LNCaP clone FGC (cell line): Measurements from ENCODE around the gene NCR2.

Experiments used
- DNase-seq: peaks from one replicate; pipeline ENCODE4 v3.0.0-alpha.2; 2011; ENCODE audit warnings: low read depth
- H3K4me3 ChIP-seq: 2 replicates; pipeline ENCODE4 v1.5.1; 2011; ENCODE audit warnings: mild to moderate bottlenecking, low read depth, low read length, control low read depth
- TF ChIP-seq, protein P1 (sequence below): IDR thresholded peaks from 2 replicates; pipeline ENCODE4 v1.5.1; 2012; ENCODE audit warnings: mild to moderate bottlenecking; ENCODE audit not compliant: control insufficient read depth, insufficient read depth; ENCODE audit errors: extremely low read depth

NCR2 gene

DNA sequence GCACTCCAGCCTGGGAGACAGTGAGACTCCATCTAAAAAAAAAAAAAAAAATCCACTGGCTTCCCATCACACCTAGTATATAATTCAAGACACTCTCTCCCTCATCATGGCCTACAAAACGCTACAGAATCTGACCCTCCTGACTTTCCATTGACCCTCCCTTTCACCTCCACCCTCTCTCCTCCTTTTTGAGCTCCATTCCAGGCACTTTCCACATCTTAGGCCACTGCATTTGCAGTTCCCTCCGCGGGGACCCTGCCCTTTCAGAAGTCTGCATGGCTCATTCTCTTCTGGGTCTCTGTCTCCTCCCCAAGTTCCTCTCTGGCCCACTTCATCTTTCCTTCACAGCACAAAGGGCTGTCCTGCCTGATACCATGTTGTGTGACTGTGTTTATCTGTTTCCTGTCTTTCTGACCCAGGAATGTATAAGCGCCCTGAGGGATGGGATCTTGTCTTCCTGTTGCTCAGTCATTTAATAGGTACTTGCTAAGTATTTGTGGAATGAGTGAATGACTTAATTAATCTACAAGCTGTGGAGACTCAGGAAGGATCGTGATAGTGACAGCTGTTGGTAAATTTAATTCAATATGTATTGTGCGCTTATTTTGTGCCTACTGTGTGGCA is 35.2 kb downstream of the NCR2 start:
- DNase-seq, result no peak
- TF ChIP-seq, protein P1, sequence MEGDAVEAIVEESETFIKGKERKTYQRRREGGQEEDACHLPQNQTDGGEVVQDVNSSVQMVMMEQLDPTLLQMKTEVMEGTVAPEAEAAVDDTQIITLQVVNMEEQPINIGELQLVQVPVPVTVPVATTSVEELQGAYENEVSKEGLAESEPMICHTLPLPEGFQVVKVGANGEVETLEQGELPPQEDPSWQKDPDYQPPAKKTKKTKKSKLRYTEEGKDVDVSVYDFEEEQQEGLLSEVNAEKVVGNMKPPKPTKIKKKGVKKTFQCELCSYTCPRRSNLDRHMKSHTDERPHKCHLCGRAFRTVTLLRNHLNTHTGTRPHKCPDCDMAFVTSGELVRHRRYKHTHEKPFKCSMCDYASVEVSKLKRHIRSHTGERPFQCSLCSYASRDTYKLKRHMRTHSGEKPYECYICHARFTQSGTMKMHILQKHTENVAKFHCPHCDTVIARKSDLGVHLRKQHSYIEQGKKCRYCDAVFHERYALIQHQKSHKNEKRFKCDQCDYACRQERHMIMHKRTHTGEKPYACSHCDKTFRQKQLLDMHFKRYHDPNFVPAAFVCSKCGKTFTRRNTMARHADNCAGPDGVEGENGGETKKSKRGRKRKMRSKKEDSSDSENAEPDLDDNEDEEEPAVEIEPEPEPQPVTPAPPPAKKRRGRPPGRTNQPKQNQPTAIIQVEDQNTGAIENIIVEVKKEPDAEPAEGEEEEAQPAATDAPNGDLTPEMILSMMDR, result no peak
- H3K4me3 ChIP-seq, result no peak overlapping the region

DNA sequence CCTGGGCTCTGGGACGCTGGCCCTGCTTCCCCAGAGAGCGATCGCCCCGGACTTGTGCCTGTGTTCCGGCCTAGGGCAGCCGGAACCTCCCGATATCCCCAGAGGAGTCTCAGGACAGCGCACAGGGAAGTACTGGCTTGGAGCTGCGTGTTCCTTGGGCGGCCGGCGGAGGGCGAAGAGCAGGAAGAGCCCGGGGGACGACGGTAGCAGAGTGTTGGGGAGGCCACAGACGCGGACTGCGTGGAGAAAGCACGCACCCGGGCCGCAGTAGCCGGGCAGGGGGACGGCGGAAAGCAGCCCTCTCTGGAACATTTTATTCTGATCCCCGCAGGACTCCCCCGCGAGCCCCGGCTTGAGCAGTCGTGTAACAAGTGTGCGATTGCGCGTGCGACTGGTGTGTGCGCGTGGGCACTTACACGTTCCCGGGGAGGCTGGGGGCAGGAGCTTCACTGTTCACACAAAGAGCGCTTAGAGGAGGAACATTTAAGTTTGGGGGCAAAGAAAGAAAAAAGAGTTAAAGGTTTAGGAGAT is 36.1 kb downstream of the NCR2 start:
- TF ChIP-seq, protein P1, result no peak
- no peak for DNase-seq
- H3K4me3 ChIP-seq, result no peak overlapping the region

DNA sequence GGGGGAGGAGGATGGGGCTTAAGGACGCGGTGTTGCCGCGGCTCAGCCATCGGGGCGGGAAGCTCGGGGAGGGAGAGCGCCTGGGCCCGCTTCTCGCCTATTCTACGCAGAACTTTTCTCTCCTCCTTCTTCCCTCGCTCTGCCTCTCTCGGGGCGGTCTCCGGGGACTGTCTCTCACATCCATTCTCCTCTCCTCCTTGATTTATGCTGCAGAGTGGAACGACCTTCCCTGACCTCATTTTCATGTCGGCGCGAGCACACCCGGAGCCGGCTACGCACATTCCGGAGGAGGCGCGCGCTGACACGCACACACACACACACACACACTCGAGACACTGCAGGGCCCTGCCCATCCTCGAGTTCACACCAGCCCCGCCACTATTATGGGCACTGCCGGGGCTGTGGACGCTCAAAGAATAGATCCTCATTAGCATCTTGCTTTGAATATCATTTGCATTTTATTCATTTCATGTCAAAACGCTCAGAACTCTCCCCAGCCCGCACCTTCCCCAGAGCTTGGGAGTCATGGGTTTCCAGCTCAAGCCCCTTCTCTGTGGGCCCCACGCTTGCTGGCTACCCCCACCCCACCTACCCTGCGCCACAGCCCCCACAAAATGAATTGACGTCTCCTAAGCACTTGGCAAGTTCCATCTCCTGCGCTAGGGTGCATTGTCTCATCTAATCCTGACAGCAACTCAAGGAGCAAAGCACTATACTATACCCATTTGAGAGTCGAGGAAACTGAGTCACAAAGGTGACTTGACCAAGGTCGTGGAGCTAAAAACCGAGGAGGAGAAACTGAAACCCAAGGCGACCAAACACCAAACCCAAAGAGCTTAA is 36.8 kb downstream of the NCR2 start:
- DNase-seq, result no peak
- TF ChIP-seq, protein P1, result no peak
- H3K4me3 ChIP-seq, result no peak overlapping the region

DNA sequence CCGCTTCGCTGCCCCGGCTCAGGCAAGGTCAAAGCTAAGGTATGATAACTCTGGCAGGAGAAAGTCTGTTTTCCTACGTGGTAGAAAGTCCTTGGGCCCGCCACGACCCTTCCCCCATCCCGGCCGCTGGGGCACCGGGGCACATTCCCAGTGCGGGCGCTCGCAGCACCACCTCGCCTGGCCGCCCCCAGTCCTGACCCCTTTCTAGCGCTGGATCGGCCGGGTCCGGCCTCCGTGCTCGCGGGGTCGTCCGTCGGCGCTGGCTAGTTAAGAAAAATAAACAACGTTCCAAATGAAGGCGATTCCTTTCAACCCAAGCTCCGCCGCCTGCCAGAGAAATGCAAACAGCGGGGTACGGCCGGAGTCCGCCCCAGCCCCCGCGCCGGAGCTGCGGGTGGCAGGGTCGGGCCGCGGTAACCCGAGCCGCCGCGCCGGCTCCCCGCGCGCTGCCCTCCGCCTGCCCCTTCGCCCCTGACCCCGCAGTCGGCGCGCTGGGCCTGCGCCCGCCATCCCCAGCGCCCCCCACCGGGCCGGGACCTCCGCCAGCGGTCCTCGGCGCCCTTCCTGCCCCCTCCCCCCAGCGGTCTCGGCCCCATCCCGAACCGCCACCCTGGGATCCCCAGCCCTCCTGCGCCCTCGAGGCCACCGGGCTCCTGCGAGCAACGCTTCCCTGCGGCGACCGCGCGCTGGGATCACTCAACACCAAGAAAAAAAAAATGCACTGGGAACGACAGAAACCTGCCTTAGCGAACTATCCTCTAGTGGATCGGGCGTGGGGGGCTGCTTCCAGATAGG is 37.6 kb downstream of the NCR2 start:
- TF ChIP-seq, protein P1, result no peak
- DNase-seq, result no peak
- no peak overlapping the region for H3K4me3 ChIP-seq

DNA sequence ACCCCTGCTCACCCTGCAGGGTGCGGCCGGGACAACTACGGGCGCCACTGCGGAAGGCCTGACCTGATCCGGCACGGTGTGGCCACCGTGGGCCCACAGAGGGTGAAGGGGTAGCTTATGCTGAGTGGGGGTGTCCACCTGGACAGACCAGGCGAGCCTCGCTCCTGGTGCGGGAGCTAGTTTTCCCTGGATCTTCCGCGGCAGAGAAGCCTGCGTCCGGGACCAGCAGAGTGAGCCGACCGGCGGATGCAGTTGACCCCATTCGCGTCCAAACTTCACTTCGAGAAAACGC is 38.2 kb downstream of the NCR2 start:
- TF ChIP-seq, protein P1, result no peak
- no peak for DNase-seq
- no peak overlapping the region for H3K4me3 ChIP-seq

DNA sequence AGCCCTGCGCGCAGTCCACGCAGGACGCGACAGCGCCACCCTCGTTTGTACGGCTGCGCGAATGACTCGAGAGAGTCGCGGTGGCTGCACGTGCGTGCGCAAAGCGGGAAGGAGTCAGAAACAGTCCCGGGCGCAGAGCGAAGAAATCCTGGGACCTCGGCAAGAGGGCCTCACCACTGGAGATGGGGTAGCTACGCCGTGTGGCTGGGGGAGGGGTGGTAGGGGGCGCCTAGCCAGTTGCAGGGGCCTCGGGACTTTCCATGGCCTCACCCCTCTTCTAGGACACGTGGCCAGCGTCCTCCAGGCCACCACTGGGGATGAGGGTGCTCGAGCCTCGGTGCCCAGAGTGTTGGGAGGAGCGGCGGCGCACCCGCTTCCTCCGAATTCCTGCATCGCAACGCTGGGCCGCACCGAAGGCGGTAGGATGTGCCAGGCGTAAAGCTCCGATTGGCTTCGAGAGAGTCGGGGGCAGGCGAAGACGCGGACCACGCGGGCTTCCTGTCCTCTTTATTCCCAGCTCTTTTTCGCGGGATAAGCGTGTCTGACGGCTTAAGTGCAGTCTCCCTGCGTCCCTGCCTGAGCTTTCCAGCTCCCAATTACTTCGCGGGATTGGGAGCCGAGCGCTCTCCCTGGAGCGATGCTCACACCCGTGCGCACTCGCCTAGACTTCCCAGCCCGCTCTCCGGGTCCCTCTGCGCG is 38.7 kb downstream of the NCR2 start:
- DNase-seq, result no peak
- TF ChIP-seq, protein P1, result no peak
- H3K4me3 ChIP-seq, result no peak overlapping the region
